GM12878 (cell line): ENCODE results near the gene ENAH. TPM values are rescaled to one million over a fixed set of nuclear protein-coding genes. Genes with fewer than 3 reads are reported as not detected.

ENCODE experiments used
- ATAC-seq: fragments of 200-7000 bp; cut with Tn5 transposase; 3 replicates; pipeline ENCODE4 v1.9.1; 2020; ENCODE audit warnings: mild to moderate bottlenecking, moderate library complexity
- BruUV-seq: library from RNA; stranded (reverse); fragments of 400-500 nt; replicated peaks from 2 replicates; lab custom pipeline; 2021; lab: Mats Ljungman, UMichigan
- CTCF ChIA-PET: fragments of 300-600 bp; sonication (Branson Sonifier 250); formaldehyde crosslinking; extraction: SDS; loops from one replicate; lab custom pipeline; 2021; ENCODE audit warnings: inconsistent platforms; lab: Yijun Ruan, JAX
- POLR2A ChIA-PET: fragments of 350-600 bp; formaldehyde crosslinking; extraction: SDS; loops from one replicate; lab custom pipeline; 2021; ENCODE audit warnings: inconsistent platforms; lab: Charles Lee
- RAD21 ChIA-PET: fragments of 300-600 bp; sonication (Branson Sonifier 250); formaldehyde crosslinking; loops from one replicate; lab custom pipeline; 2023; ENCODE audit warnings: antibody characterized with exemption; ENCODE audit not compliant: unreplicated experiment; lab: Charles Lee
- SMC1A ChIA-PET: fragments of 300-600 bp; sonication (Branson Sonifier 250); formaldehyde crosslinking; loops from one replicate; lab custom pipeline; 2023; ENCODE audit not compliant: unreplicated experiment, uncharacterized antibody; lab: Charles Lee
- DNase-seq: peaks from one replicate; pipeline ENCODE4 v3.0.0-alpha.2; 2011; ENCODE audit warnings: low read depth, low spot score
- FAIRE-seq: peaks from 3 replicates; lab custom pipeline; 2011; peaks lifted over from hg19 to GRCh38; lab: Jason Lieb, UNC
- H2AFZ ChIP-seq: 2 replicates; pipeline ENCODE4 v1.6.0; 2011; ENCODE audit warnings: low read depth, low read length, control low read depth; ENCODE audit not compliant: control insufficient read depth
- H3K27ac ChIP-seq: 2 replicates; pipeline ENCODE4 v1.5.1; 2011; ENCODE audit warnings: control low read depth; ENCODE audit not compliant: control insufficient read depth, insufficient read depth
- H3K27me3 ChIP-seq, 2 experiments: replicated peaks in 1 of 2; 2 replicates each; pipeline versions ENCODE4 v1.6.0 to v1.6.1; 2011; ENCODE audit warnings: low read length in 1 of 2; ENCODE audit not compliant: control insufficient read depth in 2 of 2, insufficient read depth in 2 of 2
- H3K36me3 ChIP-seq, 2 experiments: 2 replicates each; pipeline ENCODE4 v1.5.1; 2011; ENCODE audit warnings: low read length in 1 of 2; ENCODE audit not compliant: control insufficient read depth in 2 of 2, insufficient read depth in 2 of 2
- H3K4me1 ChIP-seq: 2 replicates; pipeline ENCODE4 v1.6.1; 2011; ENCODE audit warnings: mild to moderate bottlenecking, low read length, moderate library complexity, mixed read lengths; ENCODE audit not compliant: control insufficient read depth, insufficient read depth
- H3K4me2 ChIP-seq: 2 replicates; pipeline ENCODE4 v1.6.0; 2011; ENCODE audit warnings: control low read depth; ENCODE audit not compliant: control insufficient read depth, insufficient read depth
- H3K4me3 ChIP-seq: fragments of 200-600 bp; sonication (generic); 2 replicates; pipeline ENCODE4 v1.5.1; 2016
- H3K79me2 ChIP-seq: 2 replicates; pipeline ENCODE4 v1.6.0; 2011; ENCODE audit warnings: low read length; ENCODE audit not compliant: control insufficient read depth, insufficient read depth
- H3K9ac ChIP-seq: 2 replicates; pipeline ENCODE4 v1.8.0; 2011; ENCODE audit warnings: low read length, control low read depth, mixed read lengths; ENCODE audit not compliant: control insufficient read depth, insufficient read depth
- H3K9me3 ChIP-seq: replicated peaks from 3 replicates; pipeline ENCODE4 v1.5.1; 2011; ENCODE audit warnings: mild to moderate bottlenecking, low read length; ENCODE audit not compliant: control insufficient read depth, insufficient read depth
- H4K20me1 ChIP-seq: 2 replicates; pipeline ENCODE4 v1.6.0; 2011; ENCODE audit not compliant: control insufficient read depth, insufficient read depth
- ATF7 ChIP-seq: fragments of 450-650 bp; IDR thresholded peaks from 2 replicates; pipeline ENCODE4 v1.6.1; 2016; ENCODE audit warnings: low read depth, mild to moderate bottlenecking
- FOS ChIP-seq: IDR thresholded peaks from 3 replicates; pipeline ENCODE4 v1.6.1; 2011; ENCODE audit warnings: borderline replicate concordance; ENCODE audit not compliant: insufficient read length; ENCODE audit errors: extremely low read depth
- FOXM1 ChIP-seq: IDR thresholded peaks from 2 replicates; pipeline ENCODE4 v1.6.1; 2012; ENCODE audit warnings: low read depth, mild to moderate bottlenecking, inconsistent platforms, low read length, moderate library complexity
- NBN ChIP-seq: fragments of 450-650 bp; IDR thresholded peaks from 2 replicates; pipeline ENCODE4 v1.6.1; 2016
- POLR2A ChIP-seq: IDR thresholded peaks from 2 replicates; pipeline ENCODE4 v1.6.1; 2011; ENCODE audit warnings: low read depth, mild to moderate bottlenecking, low read length
- POLR2AphosphoS2 ChIP-seq: IDR thresholded peaks from 2 replicates; pipeline ENCODE4 v1.6.1; 2011; ENCODE audit warnings: low read depth, mild to moderate bottlenecking, low read length, improper control_type of control experiment, moderate library complexity
- RBBP5 ChIP-seq: fragments of 200-600 bp; sonication (generic); conservative IDR thresholded peaks from 2 replicates; pipeline ENCODE4 v1.6.1; 2016
- SUZ12 ChIP-seq: fragments of 200-600 bp; sonication (generic); IDR thresholded peaks from one replicate; pipeline ENCODE4 v1.6.1; 2018; ENCODE audit warnings: antibody characterized with exemption, mild to moderate bottlenecking; ENCODE audit not compliant: unreplicated experiment
- ZBED1 ChIP-seq: IDR thresholded peaks from 2 replicates; pipeline ENCODE4 v1.6.1; 2016; ENCODE audit warnings: borderline replicate concordance
- ZNF217 ChIP-seq: fragments of 450-650 bp; IDR thresholded peaks from 2 replicates; pipeline ENCODE4 v1.6.1; 2017; ENCODE audit warnings: antibody characterized with exemption, mild to moderate bottlenecking
- ZNF24 ChIP-seq: fragments of 450-650 bp; IDR thresholded peaks from 2 replicates; pipeline ENCODE4 v1.6.1; 2017; ENCODE audit warnings: antibody characterized with exemption, mild to moderate bottlenecking
- WGBS: methylation state at CpG from one replicate; pipeline ENCODE4 v1.1.6; 2016; ENCODE audit warnings: low lambda C conversion rate; ENCODE audit not compliant: insufficient replicate concordance, insufficient coverage; ENCODE audit errors: missing lambda C conversion rate; 5-methylcytosine and 5-hydroxymethylcytosine counted together
- in situ Hi-C: fragments of 300-500 bp; cut with MboI; formaldehyde crosslinking; loops from 9 replicates; pipeline ENCODE4 v1.14.3; 2018; ENCODE audit warnings: mixed read lengths
- intact Hi-C: fragments of 100-400 bp; cut with micrococcal nuclease; formaldehyde crosslinking; loops from one replicate; pipeline ENCODE4 v1.14.2; 2022; ENCODE audit not compliant: unreplicated experiment
- polyA plus RNA-seq, 11 experiments: library from polyadenylated mRNA; depleted of rRNA in 4 of 11; unstranded in 6 of 11; stranded (reverse) in 5 of 11; fragments of >200 nt; fragmentation: Nextera tagmentation in 4 of 11; fragmentation: Illumina TruSeq in 1 of 11; extraction: Ambion mirVana in 4 of 11; extraction: Trizol in 1 of 11; gene quantifications; 1 replicate in 1 of 11; 2 replicates in 10 of 11; pipeline versions ENCODE4 v1.2.1 to v1.2.3, GENCODE V29; 2011 to 2016; ENCODE audit warnings: inconsistent platforms in 2 of 11, missing spikeins in 2 of 11, low read depth in 1 of 11
- total RNA-seq, 4 experiments: library from RNA; depleted of rRNA in 3 of 4; stranded (reverse); fragments of >200 nt in 3 of 4; fragmentation: Illumina TruSeq in 1 of 4; extraction: Trizol in 1 of 4; gene quantifications; 2 replicates each; pipeline versions ENCODE4 v1.2.1 to v1.2.3, GENCODE V29; 2013 to 2021
- TF ChIP-seq, protein P1 (sequence below): IDR thresholded peaks from 2 replicates; pipeline ENCODE4 v1.6.1; 2011; ENCODE audit warnings: borderline replicate concordance, low read depth, mild to moderate bottlenecking, moderate library complexity, mixed read lengths, low read length; ENCODE audit not compliant: insufficient read depth; ENCODE audit errors: extremely low read length

ENAH gene
- total and polyA plus RNA-seq, 10 of the 15 experiments (the other 5 are each of a cell fraction or from before 2014, with no cell fraction given) = under 0.01 to 0.62 (median 0.06) TPM; not detected in 5

DNA sequence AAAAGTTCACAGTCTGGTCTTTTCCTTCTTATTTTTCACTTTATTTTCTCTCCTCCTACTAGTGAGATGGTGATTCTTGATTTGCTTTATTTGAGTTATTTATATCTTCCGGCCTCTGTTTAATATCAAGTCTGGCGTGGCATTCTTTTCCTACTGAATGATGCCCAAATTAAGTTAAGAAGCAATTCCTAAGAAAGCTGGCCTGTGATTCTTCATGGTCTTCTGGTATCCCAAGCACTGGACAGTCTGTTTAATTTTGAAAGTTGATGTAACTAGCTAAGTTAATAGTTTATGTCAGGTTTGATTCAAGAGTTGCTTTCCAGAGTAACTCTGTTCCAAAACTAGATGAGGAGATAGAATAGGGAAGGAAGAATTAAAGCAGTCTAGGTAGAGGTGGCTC is 9.2 kb upstream of the ENAH start:
- 85% methylated on average over 2 of the region's 2 CpGs for WGBS
- no peak overlapping the region for H2AFZ ChIP-seq
- SMC1A ChIA-PET = no interaction called here
- CTCF ChIA-PET = no interaction called here
- H3K27ac ChIP-seq = no peak overlapping the region
- intact Hi-C loops = no loop called here
- H4K20me1 ChIP-seq = no peaks in the 10 kb centered on the region
- no peak overlapping the region for H3K4me3 ChIP-seq
- H3K36me3 ChIP-seq = no peaks in the 10 kb centered on the region
- TF ChIP-seq, protein P1, sequence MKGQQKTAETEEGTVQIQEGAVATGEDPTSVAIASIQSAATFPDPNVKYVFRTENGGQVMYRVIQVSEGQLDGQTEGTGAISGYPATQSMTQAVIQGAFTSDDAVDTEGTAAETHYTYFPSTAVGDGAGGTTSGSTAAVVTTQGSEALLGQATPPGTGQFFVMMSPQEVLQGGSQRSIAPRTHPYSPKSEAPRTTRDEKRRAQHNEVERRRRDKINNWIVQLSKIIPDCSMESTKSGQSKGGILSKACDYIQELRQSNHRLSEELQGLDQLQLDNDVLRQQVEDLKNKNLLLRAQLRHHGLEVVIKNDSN = no peak
- TF ChIP-seq ZBED1 (no peak), SUZ12 (no peak), ATF7 (no peak), POLR2A (no peak), RBBP5 (no peak), NBN (no peak), FOXM1 (no peak), ZNF24 (no peak), ZNF217 (no peak), FOS (no peak), POLR2AphosphoS2 (no peak)
- TF ChIP-seq, all 136 proteins: peak for 0
- in situ Hi-C loops = no loop called here
- H3K4me2 ChIP-seq = no peak overlapping the region
- H3K9me3 ChIP-seq = no peaks in the 10 kb centered on the region
- POLR2A ChIA-PET = no interaction called here
- peaks cover 11% of the 10 kb centered on the region for H3K4me1 ChIP-seq
- no peak for ATAC-seq
- no peaks in the 10 kb centered on the region for H3K79me2 ChIP-seq
- no peak overlapping the region for H3K9ac ChIP-seq
- RAD21 ChIA-PET = no interaction called here
- H3K27me3 ChIP-seq = no peaks in the 10 kb centered on the region; a peak in 1 of 4 replicates
- no peak for FAIRE-seq
- no TSS peak for BruUV-seq
- no peak for DNase-seq
